Effector CD4-positive, alpha-beta T cell (primary cell): ENCODE results near the gene FRAT1.
"Not testable (repeated sequence)": the region's sequence is repeated elsewhere in the genome, so short reads cannot be mapped to it uniquely, and the experiment has no call there.

Experiments
- DNase-seq: peaks from one replicate; pipeline ENCODE4 v3.0.0-alpha.2; 2020
- total RNA-seq: gene quantifications from one replicate; lab custom pipeline; 2026; lab: John Stamatoyannopoulos, UW

FRAT1 gene
- total RNA-seq = 34.9 reads per million, percentile 60 among the genes with 10 or more reads in this experiment

GRCh38 chr10:97318772-97319651, at the start of gene FRAT1:
Gene FRAT1, plus strand, starts transcription at chr10:97319271. Its CDS starts 183 bp downstream, at chr10:97319454.
- DNase-seq = peak; percentile 88

GRCh38 chr10:97270523-97271154, 48.4 kb upstream of the FRAT1 start:
- DNase-seq = no peak

- DNase-seq = no peak
These were observed 45.4 kb upstream of the FRAT1 start for GRCh38 chr10:97273700-97274099.

- DNase-seq = no peak
These were observed 44.2 kb upstream of the FRAT1 start for GRCh38 chr10:97274828-97275227.

- DNase-seq = no peak
These were observed 41.5 kb upstream of the FRAT1 start for GRCh38 chr10:97277551-97277950.

GRCh38 chr10:97278491-97278989, 40.5 kb upstream of the FRAT1 start:
- no peak for DNase-seq

- no peak for DNase-seq
These were observed 39.8 kb upstream of the FRAT1 start for GRCh38 chr10:97279121-97279815.

- no peak for DNase-seq
These were observed 38.3 kb upstream of the FRAT1 start for GRCh38 chr10:97280783-97281182.

- DNase-seq = not testable (repeated sequence)
These were observed 29.0 kb upstream of the FRAT1 start for GRCh38 chr10:97290076-97290475.

GRCh38 chr10:97290576-97291356, 28.3 kb upstream of the FRAT1 start:
- not testable (repeated sequence) for DNase-seq

- no peak for DNase-seq
These were observed 27.5 kb upstream of the FRAT1 start for GRCh38 chr10:97291357-97292096.

- peak; percentile 91 for DNase-seq
These were observed 26.8 kb upstream of the FRAT1 start, which contains the start of gene ARHGAP19 for GRCh38 chr10:97292097-97292861. Gene ARHGAP19, minus strand, starts transcription at chr10:97292637. Its CDS starts 10 bp downstream, at chr10:97292627.

GRCh38 chr10:97292862-97293198, 26.2 kb upstream of the FRAT1 start:
- no peak for DNase-seq

GRCh38 chr10:97297556-97298222, 21.4 kb upstream of the FRAT1 start:
- no peak for DNase-seq

GRCh38 chr10:97298223-97298571, 20.9 kb upstream of the FRAT1 start:
- DNase-seq = no peak

GRCh38 chr10:97300980-97301379, 18.1 kb upstream of the FRAT1 start:
- no peak for DNase-seq

- DNase-seq = no peak
These were observed 16.8 kb upstream of the FRAT1 start for GRCh38 chr10:97302088-97302791.

GRCh38 chr10:97307441-97307840, 11.6 kb upstream of the FRAT1 start:
- no peak for DNase-seq
